K562 (cell line): Measurements from ENCODE around the gene DGKA. TPM values are rescaled to one million over a fixed set of nuclear protein-coding genes. Genes with fewer than 3 reads are reported as not detected.

Source experiments
- ATF4 ChIP-seq: fragments of 450-650 bp; formaldehyde crosslinking; IDR thresholded peaks from 2 replicates; pipeline ENCODE4 v1.4.0; 2022; ENCODE audit warnings: mild to moderate bottlenecking, moderate library complexity
- ATF7 ChIP-seq: fragments of 450-650 bp; IDR thresholded peaks from 2 replicates; pipeline ENCODE4 v1.7.1; 2014; ENCODE audit warnings: mild to moderate bottlenecking, moderate library complexity
- BCOR ChIP-seq: fragments of 450-650 bp; IDR thresholded peaks from 2 replicates; pipeline ENCODE4 v1.6.1; 2016
- HMBOX1 ChIP-seq: sonication (generic); IDR thresholded peaks from 2 replicates; pipeline ENCODE4 v1.6.1; 2016
- KAT7 ChIP-seq: sonication (generic); formaldehyde crosslinking; IDR thresholded peaks from 2 replicates; pipeline ENCODE4 v1.8.0; 2022; ENCODE audit warnings: missing genetic modification reagents, mild to moderate bottlenecking, borderline replicate concordance
- MCM2 ChIP-seq: fragments of 450-650 bp; IDR thresholded peaks from 2 replicates; pipeline ENCODE4 v1.6.1; 2017; ENCODE audit warnings: low read depth, mild to moderate bottlenecking
- NBN ChIP-seq: fragments of 450-650 bp; IDR thresholded peaks from 2 replicates; pipeline ENCODE4 v1.6.1; 2016; ENCODE audit warnings: low read depth, mild to moderate bottlenecking
- NFRKB ChIP-seq: fragments of 450-650 bp; IDR thresholded peaks from 2 replicates; pipeline ENCODE4 v1.6.1; 2016; ENCODE audit warnings: low read depth
- POLR2H ChIP-seq: IDR thresholded peaks from 2 replicates; pipeline ENCODE4 v1.6.1; 2016; ENCODE audit warnings: missing genetic modification characterization, low read depth, mild to moderate bottlenecking, control low read depth, missing compliant biosample characterization, moderate library complexity
- RBM14 ChIP-seq: fragments of 200-400 bp; formaldehyde crosslinking; IDR thresholded peaks from 2 replicates; pipeline ENCODE4 v1.6.1; 2018; ENCODE audit warnings: low read depth, mild to moderate bottlenecking, low read length, moderate library complexity, borderline replicate concordance; ENCODE audit not compliant: insufficient read depth
- SP1 ChIP-seq: sonication (generic); formaldehyde crosslinking; IDR thresholded peaks from 2 replicates; pipeline ENCODE4 v1.8.1; 2022; ENCODE audit warnings: mild to moderate bottlenecking, missing genetic modification reagents
- TFAP4 ChIP-seq: sonication (generic); formaldehyde crosslinking; IDR thresholded peaks from 2 replicates; pipeline ENCODE4 v1.8.0; 2022; ENCODE audit warnings: missing genetic modification reagents, mild to moderate bottlenecking, moderate library complexity, borderline replicate concordance
- TFE3 ChIP-seq: fragments of 450-650 bp; formaldehyde crosslinking; IDR thresholded peaks from 2 replicates; pipeline ENCODE4 v1.4.0; 2020; ENCODE audit warnings: mild to moderate bottlenecking, mixed read lengths
- ZBTB7A ChIP-seq: IDR thresholded peaks from 2 replicates; pipeline ENCODE4 v1.6.1; 2011; ENCODE audit warnings: low read depth, mild to moderate bottlenecking, low read length, moderate library complexity, borderline replicate concordance; ENCODE audit not compliant: control insufficient read depth
- ZKSCAN8 ChIP-seq: fragments of 200-800 bp; sonication (Bioruptor generic); IDR thresholded peaks from 2 replicates; pipeline ENCODE4 v1.6.1; 2016; ENCODE audit warnings: missing genetic modification characterization, missing compliant biosample characterization
- ZNF239 ChIP-seq: fragments of 250-450 bp; sonication (Bioruptor Pico); IDR thresholded peaks from 2 replicates; pipeline ENCODE4 v1.4.0; 2020; ENCODE audit warnings: mild to moderate bottlenecking
- ZNF316 ChIP-seq: fragments of 450-650 bp; IDR thresholded peaks from 2 replicates; pipeline ENCODE4 v1.6.1; 2016
- ZNF583 ChIP-seq: fragments of 250-450 bp; sonication (Bioruptor Pico); IDR thresholded peaks from 2 replicates; pipeline ENCODE4 v1.4.0; 2020
- ZNF780A ChIP-seq: fragments of 250-450 bp; sonication (Bioruptor Pico); IDR thresholded peaks from 2 replicates; pipeline ENCODE4 v1.5.0; 2021; ENCODE audit warnings: mild to moderate bottlenecking
- polyA plus RNA-seq, 8 experiments: library from polyadenylated mRNA; depleted of rRNA in 4 of 8; stranded (reverse) in 5 of 8; unstranded in 3 of 8; fragments of >200 nt; fragmentation: Nextera tagmentation in 2 of 8; fragmentation: Illumina TruSeq in 1 of 8; extraction: Ambion mirVana in 2 of 8; extraction: Trizol in 1 of 8; gene quantifications; 2 replicates each; pipeline versions ENCODE4 v1.2.1 to v1.2.3, GENCODE V29; 2011 to 2014; ENCODE audit warnings: inconsistent platforms in 1 of 8, missing spikeins in 1 of 8
- total RNA-seq, 7 experiments: library from RNA; depleted of rRNA in 6 of 7; stranded (reverse); fragments of >200 nt in 6 of 7; fragmentation: Illumina TruSeq in 2 of 7; extraction: Trizol in 2 of 7; gene quantifications; 2 replicates each; pipeline versions ENCODE4 v1.2.1 to v1.2.3, GENCODE V29; 2011 to 2021; ENCODE audit warnings: low replicate concordance in 1 of 7
- TF ChIP-seq, protein P1 (sequence below): sonication (generic); formaldehyde crosslinking; IDR thresholded peaks from 2 replicates; pipeline ENCODE4 v1.9.0; 2022; ENCODE audit warnings: mild to moderate bottlenecking, missing genetic modification reagents
- TF ChIP-seq, protein P2 (sequence below): fragments of 250-450 bp; sonication (Bioruptor Pico); IDR thresholded peaks from 2 replicates; pipeline ENCODE4 v1.8.0; 2021; ENCODE audit warnings: moderate library complexity, mild to moderate bottlenecking, inconsistent platforms

DGKA gene
- total and polyA plus RNA-seq, 9 of the 15 experiments (the other 6 are each of a cell fraction or from before 2014, with no cell fraction given), result 3.4 to 12.4 (median 6.2) TPM

GRCh38 chr12:55996715-55997534 is 66.0 kb downstream of the DGKA start, which contains the start of gene SUOX (continued):
- TF ChIP-seq ZNF316, result no peak
- no peak for TF ChIP-seq ZNF239 (CRISPR knock-in tag)
- no peak; the same call in none of the 2 replicates for TF ChIP-seq SP1 (CRISPR knock-in tag)
- TF ChIP-seq, protein P1, sequence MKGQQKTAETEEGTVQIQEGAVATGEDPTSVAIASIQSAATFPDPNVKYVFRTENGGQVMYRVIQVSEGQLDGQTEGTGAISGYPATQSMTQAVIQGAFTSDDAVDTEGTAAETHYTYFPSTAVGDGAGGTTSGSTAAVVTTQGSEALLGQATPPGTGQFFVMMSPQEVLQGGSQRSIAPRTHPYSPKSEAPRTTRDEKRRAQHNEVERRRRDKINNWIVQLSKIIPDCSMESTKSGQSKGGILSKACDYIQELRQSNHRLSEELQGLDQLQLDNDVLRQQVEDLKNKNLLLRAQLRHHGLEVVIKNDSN, result peak; percentile 43
- TF ChIP-seq TFAP4 (CRISPR knock-in tag), result peak; percentile 70; the same call in 1 of the 2 replicates
- no peak for TF ChIP-seq ZNF583 (CRISPR knock-in tag)
- TF ChIP-seq ATF7, result peak; percentile 50; the same call in 1 of the 2 replicates
- TF ChIP-seq ZNF780A (CRISPR knock-in tag), result no peak
- TF ChIP-seq POLR2H (tag), result peak; percentile 68; the same call in 1 of the 2 replicates
- no peak for TF ChIP-seq RBM14
- no peak for TF ChIP-seq NBN
- TF ChIP-seq ATF4 (CRISPR knock-in tag), result no peak; the same call in 1 of the 2 replicates
- 0 out of 2 replicates have a peak, but pooled peaks have one; percentile 25 for TF ChIP-seq BCOR
- no peak for TF ChIP-seq MCM2
- TF ChIP-seq, protein P2, sequence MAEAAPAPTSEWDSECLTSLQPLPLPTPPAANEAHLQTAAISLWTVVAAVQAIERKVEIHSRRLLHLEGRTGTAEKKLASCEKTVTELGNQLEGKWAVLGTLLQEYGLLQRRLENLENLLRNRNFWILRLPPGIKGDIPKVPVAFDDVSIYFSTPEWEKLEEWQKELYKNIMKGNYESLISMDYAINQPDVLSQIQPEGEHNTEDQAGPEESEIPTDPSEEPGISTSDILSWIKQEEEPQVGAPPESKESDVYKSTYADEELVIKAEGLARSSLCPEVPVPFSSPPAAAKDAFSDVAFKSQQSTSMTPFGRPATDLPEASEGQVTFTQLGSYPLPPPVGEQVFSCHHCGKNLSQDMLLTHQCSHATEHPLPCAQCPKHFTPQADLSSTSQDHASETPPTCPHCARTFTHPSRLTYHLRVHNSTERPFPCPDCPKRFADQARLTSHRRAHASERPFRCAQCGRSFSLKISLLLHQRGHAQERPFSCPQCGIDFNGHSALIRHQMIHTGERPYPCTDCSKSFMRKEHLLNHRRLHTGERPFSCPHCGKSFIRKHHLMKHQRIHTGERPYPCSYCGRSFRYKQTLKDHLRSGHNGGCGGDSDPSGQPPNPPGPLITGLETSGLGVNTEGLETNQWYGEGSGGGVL, result no peak
- no peak for TF ChIP-seq TFE3 (CRISPR knock-in tag)
- TF ChIP-seq NFRKB, result no peak
- no peak for TF ChIP-seq ZKSCAN8 (CRISPR knock-in tag)
- no peak for TF ChIP-seq HMBOX1
- no peak for TF ChIP-seq KAT7 (CRISPR knock-in tag)
- 0 out of 2 replicates have a peak, but pooled peaks have one; percentile 39 for TF ChIP-seq ZBTB7A
